ENCODE data around the gene MBD5.

DNA sequence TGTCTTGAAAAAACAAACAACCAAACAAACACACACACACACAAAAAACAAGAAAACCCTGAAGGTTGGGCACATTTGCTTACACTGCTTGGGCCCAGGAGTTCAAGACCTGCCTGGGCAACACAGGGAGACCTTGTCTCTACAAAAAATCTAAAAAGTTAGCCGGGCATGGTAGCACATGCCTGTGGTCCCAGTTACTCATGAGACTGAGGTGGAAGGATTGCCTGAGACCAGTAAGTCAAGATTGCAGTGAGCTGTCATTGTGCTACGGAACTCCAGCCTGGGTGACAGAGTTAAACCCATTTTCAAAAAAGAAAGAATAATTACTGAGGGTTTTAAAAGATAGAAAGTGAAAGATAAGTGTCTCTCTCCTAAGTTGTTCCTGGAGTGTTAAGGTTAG, 103.4 kb downstream of the MBD5 start:
- TF ChIP-seq, protein P1, sequence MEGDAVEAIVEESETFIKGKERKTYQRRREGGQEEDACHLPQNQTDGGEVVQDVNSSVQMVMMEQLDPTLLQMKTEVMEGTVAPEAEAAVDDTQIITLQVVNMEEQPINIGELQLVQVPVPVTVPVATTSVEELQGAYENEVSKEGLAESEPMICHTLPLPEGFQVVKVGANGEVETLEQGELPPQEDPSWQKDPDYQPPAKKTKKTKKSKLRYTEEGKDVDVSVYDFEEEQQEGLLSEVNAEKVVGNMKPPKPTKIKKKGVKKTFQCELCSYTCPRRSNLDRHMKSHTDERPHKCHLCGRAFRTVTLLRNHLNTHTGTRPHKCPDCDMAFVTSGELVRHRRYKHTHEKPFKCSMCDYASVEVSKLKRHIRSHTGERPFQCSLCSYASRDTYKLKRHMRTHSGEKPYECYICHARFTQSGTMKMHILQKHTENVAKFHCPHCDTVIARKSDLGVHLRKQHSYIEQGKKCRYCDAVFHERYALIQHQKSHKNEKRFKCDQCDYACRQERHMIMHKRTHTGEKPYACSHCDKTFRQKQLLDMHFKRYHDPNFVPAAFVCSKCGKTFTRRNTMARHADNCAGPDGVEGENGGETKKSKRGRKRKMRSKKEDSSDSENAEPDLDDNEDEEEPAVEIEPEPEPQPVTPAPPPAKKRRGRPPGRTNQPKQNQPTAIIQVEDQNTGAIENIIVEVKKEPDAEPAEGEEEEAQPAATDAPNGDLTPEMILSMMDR (IDR thresholded peaks at IDR 0.05): no peak
- TF ChIP-seq POLR2A (IDR thresholded peaks at IDR 0.05): no peak

All from thyroid gland (tissue), 4 donors.